GM19099 (cell line): ENCODE data around the gene STARD4.

Source experiments
- POLR2A ChIP-seq: IDR thresholded peaks from 3 replicates; pipeline ENCODE4 v1.6.1; 2011; ENCODE audit warnings: low read depth; ENCODE audit not compliant: insufficient read length; ENCODE audit errors: extremely low read depth

The STARD4 gene, protein sequence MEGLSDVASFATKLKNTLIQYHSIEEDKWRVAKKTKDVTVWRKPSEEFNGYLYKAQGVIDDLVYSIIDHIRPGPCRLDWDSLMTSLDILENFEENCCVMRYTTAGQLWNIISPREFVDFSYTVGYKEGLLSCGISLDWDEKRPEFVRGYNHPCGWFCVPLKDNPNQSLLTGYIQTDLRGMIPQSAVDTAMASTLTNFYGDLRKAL

DNA sequence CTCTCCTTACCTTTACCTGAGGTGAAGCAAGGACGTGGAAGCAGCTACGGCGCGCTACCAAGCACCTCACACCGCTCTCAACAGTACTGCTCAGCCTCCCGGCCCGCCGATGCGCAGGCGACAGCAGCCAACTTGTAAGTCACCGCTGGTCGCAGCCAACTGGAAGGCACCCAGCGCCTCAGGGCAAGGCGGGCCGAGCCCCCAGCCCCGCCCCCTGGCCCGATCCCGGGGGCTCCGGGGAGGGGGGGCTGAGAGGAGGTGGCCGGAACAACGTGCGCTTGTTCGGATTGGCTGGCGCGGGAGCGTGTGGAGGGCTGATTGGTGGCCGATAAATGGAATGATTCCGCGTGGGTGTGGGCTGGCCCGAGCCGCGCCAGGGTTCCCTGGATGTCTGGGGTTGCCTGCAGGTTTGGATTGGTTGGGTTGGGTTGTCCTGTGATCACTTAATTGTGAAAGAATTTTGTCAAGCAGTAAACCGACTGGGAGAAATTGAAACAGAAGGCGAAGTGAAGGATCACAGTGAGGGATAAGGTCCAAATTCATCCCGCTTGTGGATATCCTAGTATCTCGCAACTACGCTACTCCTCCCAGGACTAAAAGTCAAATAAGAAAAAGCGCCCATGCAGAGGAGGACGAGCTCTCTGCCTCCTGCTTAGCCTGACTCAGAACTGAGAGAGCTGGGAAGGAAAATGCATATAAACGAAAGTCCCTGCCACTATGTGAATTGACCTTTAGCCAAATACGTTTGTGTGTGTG, at the start of gene STARD4:
STARD4 (minus strand) TSS at position 161 of the 756 bp plus-strand sequence. CDS start 5,102 bp downstream, outside the sequence.
- peak; percentile 99 for TF ChIP-seq POLR2A

DNA sequence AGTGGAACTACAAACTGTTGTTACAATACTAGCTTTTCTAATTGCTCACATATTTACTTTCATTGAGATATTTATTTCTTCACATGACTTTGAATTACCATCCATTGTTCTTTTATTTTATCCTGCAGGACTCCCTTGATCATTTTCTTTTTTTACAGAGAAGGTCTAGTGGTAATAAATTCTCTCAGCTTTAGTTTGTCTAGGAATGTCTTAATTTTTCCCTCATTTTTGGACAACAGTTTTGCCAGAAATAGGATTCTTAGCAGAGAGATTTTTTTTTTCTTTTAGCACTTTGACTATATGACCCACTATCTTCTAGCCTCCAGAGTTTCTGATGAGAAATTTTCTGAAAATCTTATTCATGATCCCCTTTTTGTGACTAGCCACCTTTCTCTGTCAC, 47.3 kb upstream of the STARD4 start:
- no peak for TF ChIP-seq POLR2A

DNA sequence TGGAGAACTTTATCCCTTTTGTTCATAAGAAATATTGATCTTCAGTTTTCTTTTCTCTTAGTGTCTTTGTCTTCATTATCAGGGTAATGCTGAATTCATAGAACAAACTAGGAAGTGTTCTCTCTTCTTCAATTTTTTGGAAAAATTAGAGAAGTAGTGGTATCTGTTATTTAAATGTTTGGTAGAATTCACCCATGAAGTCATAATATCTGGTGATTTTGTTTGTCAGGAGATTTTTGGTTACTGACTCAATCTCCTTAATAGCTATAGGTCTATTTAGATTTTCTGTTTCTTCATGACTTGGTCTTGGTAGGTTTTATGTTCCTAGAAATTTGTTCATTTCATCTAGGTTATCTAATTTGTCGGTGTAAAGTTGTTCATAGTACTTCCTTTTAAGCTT, 45.4 kb upstream of the STARD4 start:
- TF ChIP-seq POLR2A: no peak

DNA sequence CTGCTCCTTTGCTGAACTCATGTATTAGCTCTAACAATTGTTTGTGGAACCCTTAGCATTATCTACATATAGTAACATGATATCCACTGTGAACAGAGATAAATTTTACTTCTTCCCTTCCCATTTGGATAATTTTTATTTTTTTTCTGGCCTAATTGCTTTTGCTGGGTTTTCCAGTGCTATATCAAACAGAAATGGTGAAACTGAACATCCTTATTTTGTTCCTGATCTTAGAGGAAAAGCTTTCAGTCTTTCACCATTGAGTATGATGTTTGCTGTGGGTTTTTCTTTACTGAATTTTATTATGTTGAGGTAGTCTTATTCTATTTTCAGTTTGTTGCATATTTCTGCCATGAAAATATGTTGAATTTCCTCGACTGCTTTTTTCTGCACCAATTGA, 44.8 kb upstream of the STARD4 start:
- TF ChIP-seq POLR2A: no peak

DNA sequence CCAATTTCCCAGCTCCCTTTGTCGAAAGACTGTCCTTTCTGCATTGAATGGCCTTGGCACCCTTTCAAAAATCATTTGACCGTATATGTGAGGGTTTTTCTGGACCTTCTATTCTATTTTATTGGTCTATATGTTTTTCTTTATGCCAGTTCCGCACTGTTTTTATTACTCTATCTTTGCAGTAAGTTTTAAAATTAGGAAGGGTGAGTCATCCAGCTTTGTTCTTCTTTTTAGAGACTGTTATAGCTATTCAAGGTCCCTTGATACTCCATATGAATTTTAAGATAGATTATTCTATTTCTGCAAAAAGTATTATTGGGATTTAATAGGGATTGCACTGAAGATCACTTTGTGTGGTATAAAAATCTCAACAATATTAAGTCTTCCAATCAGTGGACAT, 44.2 kb upstream of the STARD4 start:
- TF ChIP-seq POLR2A: no peak

DNA sequence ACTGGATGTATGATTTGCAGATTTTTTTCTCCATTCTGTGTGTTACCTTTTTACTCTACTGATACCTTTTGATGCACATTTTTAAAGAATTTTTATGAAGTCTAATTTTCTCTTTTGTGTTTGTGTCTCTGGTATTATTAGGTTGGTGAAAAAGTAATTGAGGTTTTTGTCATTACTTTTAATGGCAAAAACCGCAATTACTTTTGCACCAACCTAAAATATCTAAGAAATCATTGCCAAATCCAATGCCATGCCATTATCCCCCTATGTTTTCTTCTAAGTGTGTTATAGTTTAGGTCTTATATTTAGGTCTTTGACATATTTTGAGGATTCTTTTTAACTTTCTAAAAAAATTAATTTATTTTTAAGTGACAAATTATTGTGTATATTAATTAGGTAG, 43.4 kb upstream of the STARD4 start:
- no peak for TF ChIP-seq POLR2A

DNA sequence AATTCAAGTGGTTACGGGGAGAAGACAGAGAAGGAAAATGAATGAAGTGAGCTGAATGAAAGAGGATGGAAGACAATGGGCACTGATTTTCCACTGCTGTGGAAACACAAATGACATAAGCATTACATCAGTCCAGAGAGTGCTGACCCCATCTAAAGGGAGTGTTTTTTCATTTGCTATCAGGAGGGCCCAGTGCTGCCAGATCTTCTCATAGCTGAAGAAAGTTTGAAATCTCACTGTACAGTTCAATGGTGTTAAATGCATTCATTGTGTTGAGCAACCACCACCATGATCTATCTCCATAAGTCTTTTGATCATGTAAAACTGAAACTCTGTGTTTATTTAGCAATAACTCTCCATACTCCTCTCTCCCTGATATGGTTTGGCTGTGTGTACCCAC, 41.5 kb upstream of the STARD4 start:
- no peak for TF ChIP-seq POLR2A

DNA sequence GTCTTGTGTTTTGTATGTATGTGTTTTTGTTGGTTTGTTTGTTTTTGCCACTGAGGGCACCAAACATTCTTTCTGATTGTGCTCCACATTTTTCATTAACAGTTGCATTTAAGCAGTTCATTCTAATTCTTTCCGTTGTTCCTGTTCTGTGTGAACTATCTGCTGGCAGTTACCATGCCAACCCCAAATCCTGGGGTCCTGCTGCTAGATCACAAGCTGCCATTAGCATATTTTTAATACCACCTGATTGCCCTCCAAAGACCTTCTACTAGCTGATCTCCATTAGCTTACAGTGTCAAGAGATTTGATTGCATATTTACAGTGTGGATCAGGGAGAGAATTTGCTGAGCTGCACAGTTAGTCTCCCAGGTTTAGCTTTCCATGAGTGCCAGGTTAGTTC, 40.6 kb upstream of the STARD4 start:
- TF ChIP-seq POLR2A: no peak

DNA sequence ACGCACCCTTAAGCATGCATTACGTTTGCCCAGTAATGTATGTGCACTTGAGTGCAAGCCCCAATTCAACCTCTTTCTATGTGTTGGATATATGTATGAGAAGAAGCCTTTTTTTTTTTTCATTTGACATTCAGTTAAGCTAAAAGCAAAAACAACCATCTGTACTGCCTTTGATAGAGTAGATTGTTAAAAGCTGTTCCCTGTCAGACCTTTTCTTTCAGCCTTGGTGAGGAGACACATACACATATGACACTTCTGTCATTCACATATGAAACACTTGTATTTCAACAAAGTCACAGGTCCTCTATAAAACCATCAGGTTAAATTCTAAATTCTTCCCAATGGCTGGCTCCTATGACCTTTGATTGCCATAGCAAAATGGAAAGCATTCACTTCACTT, 40.2 kb upstream of the STARD4 start:
- TF ChIP-seq POLR2A: no peak

DNA sequence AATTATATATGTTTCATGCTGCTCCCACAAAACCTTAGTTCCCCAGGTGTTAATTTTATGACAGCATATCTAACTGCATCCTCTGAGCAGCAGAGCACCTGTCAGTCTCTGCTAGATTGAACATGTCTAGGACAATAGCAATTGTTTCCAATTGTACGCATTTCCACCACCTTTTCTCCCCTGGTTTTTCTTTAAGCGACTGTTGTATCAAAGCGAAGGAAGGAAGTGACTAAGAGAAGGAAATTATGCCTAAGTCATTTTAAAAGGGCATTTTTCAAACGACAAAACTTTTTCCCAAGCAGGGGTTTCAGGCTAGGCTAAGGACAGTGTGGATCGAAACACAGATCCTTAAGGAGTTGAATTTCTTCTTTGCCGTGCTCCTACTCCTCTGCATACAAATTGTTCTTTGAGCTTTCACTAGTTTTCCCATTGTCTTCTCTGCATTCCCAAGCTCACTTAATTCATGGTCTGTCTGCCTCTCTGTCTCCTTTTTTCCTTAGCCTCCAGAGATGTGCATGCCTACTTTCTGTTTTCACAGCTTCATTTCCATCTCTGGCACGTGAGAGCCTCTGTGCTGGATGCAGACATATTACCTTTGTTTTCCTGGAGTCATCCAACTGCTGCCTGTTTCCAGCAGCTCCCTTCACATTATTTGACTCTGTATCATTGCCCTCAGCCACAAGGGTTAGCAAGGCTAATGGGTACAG, 39.4 kb upstream of the STARD4 start:
- TF ChIP-seq POLR2A: no peak

DNA sequence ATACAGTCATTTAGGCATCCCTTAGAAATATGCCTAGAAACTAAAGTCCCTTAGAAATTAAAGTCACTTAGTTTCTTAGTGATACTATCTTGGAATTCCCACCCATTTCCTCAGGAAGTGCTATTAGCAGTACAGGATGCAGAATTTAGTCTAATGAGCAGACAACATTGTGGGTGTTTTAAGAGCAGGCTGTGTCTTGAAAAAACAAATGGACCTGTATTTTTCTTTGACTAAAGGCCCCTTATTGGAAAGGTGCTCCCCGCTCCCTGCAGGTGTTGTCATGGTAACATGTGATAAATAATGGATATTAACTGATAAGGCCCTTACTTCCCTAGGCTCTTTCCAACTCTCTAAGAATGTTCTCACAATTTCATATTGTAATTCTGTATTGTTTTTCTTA, 38.8 kb upstream of the STARD4 start:
- TF ChIP-seq POLR2A: no peak

DNA sequence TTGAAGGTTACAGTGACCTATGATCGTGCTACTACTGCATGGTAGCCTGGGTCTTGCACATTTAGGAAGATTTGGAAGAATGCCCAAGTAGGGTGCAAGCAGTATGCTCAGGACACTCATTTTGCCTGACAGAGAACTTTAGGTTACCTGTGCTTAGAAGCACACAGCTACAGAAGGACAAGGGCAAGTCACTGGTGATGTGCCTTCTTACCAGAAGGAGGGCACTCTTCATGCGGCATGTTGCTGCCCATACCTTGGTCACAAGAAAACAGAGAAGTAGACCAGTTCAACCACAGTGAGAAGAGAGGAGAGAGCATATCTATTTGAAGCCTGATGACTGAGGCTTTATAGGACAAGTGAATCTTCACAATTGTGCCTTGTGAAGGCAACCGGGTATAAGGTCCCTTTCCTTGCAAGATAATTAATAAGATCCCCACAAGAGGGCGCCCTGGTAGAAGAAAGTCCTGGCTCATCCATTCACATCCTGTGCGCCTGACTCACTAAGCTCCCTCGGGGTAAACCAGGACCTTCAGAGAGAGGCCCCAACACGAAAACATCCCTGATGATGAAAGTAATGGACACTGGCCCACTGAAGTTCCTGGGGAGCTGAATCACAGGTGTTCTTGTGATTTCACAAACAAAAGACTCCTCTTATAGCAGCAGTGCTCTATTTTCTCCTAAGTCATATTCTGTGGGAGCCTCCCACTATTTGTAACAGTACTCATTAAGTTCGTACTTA, 38.1 kb upstream of the STARD4 start:
- no peak for TF ChIP-seq POLR2A

DNA sequence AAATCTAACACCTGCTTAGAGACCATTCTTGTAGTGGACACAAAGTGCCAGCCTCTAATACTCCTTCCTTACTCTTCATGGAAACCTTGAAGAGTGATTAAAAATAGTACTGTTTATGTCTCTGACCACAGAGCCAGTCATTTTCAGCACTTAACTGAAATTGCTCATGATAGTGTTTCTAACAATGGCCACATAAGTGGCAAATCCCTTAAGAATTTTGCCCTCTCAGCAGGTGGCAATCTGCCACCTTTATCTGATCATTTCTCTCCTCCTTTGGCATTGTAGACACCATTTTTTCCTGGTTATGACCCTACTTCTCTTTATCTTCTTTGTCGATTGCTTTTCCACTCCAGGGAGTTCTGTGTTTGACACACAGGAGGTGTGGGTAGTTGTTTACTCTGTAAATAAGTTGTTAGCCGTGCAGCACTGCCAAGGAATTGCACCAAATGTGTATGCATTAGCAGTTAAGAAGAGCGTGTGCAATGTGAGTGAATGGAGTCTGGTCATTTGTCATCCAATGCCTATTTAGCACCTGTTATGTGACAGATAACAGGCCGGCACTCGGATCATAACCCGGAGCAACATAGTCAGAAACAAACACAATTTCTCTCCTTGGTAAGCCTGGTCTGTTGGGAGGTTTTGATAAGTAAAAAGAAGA, 36.8 kb upstream of the STARD4 start:
- TF ChIP-seq POLR2A: no peak

DNA sequence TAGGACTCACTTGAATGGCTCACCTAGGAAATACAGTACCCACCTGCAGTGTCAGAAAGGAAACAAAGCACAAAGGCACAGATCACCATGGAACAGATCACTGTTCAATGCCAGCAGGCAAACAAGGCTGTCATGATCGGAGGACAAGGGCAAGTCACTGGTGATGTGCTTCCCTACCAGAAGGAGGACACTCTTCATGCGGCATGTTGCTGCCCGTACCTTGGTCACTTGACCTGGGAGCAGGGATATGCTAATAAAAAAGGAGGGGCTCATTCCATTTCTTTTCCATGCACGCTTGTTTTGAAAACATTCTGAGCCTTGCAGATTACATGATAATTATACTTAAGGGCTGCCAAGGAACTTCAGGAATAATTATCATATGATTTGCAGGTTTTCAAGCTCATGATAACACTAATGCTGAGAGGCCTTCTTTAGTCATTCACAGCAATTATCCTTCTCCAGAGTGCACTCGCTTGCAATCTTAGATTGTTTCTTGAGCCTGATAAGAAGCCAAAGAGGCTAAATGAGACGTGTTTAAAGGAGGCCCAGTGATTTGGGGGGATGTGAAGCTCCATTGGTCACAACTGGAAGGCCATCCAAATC, 36.1 kb upstream of the STARD4 start:
- no peak for TF ChIP-seq POLR2A
